HEK293 (cell line): ENCODE data around the gene LSM3.

ENCODE experiments used
- CTCF ChIA-PET: fragments of 350-600 bp; formaldehyde crosslinking; extraction: SDS; loops from one replicate; lab custom pipeline; 2021; ENCODE audit warnings: antibody characterized with exemption; lab: Yijun Ruan, JAX
- POLR2A ChIA-PET: fragments of 300-600 bp; formaldehyde crosslinking; extraction: SDS; loops from one replicate; lab custom pipeline; 2020; ENCODE audit warnings: antibody characterized with exemption, inconsistent platforms; lab: Yijun Ruan, JAX
- H3K27ac ChIP-seq: fragments of 200-500 bp; sonication (Bioruptor generic); 2 replicates; pipeline ENCODE4 v1.5.1; 2014; ENCODE audit warnings: low read depth, low read length, control low read depth, inconsistent platforms; ENCODE audit errors: extremely low read depth
- H3K36me3 ChIP-seq, 2 experiments: fragments of 200-500 bp in 1 of 2; sonication (Bioruptor generic) in 1 of 2; 1 replicate in 1 of 2; 2 replicates in 1 of 2; pipeline ENCODE4 v1.5.1; 2014 to 2017; ENCODE audit warnings: inconsistent platforms in 2 of 2, low read length in 2 of 2; ENCODE audit not compliant: control insufficient read depth in 2 of 2, insufficient read depth in 1 of 2
- H3K4me1 ChIP-seq: fragments of 200-500 bp; sonication (Bioruptor generic); 2 replicates; pipeline ENCODE4 v1.5.1; 2014; ENCODE audit warnings: mild to moderate bottlenecking, low read length, inconsistent platforms; ENCODE audit not compliant: control insufficient read depth, insufficient read depth
- H3K4me3 ChIP-seq: 2 replicates; pipeline ENCODE4 v1.5.1; 2011; ENCODE audit warnings: low read depth, mild to moderate bottlenecking, control low read depth, low read length, moderate library complexity
- H3K9me3 ChIP-seq: fragments of 200-500 bp; sonication (Bioruptor generic); 2 replicates; pipeline ENCODE4 v1.5.1; 2014; ENCODE audit warnings: low read depth, low read length, inconsistent platforms; ENCODE audit not compliant: control insufficient read depth, insufficient read depth
- EGR2 ChIP-seq: fragments of 450-650 bp; formaldehyde crosslinking; IDR thresholded peaks from 2 replicates; pipeline ENCODE4 v1.5.1; 2016; ENCODE audit warnings: low read depth, missing biosample characterization, missing genetic modification characterization
- GLIS2 ChIP-seq: fragments of 450-650 bp; formaldehyde crosslinking; IDR thresholded peaks from 2 replicates; pipeline ENCODE4 v1.5.1; 2016; ENCODE audit warnings: missing biosample characterization, missing genetic modification characterization
- PRDM1 ChIP-seq: fragments of 450-650 bp; formaldehyde crosslinking; IDR thresholded peaks from 2 replicates; pipeline ENCODE4; 2016; ENCODE audit warnings: missing biosample characterization, missing genetic modification characterization
- SP2 ChIP-seq: fragments of 450-650 bp; formaldehyde crosslinking; IDR thresholded peaks from 2 replicates; pipeline ENCODE4 v1.5.1; 2016; ENCODE audit warnings: missing biosample characterization, missing genetic modification characterization
- YY2 ChIP-seq: fragments of 450-650 bp; formaldehyde crosslinking; IDR thresholded peaks from 2 replicates; pipeline ENCODE4 v1.5.1; 2016; ENCODE audit warnings: missing biosample characterization, missing genetic modification characterization
- ZFHX2 ChIP-seq: fragments of 450-650 bp; formaldehyde crosslinking; conservative IDR thresholded peaks from 2 replicates; pipeline ENCODE4 v1.5.1; 2016; ENCODE audit warnings: missing biosample characterization, missing genetic modification characterization
- ZIC2 ChIP-seq: fragments of 450-650 bp; formaldehyde crosslinking; IDR thresholded peaks from 2 replicates; pipeline ENCODE4 v1.5.1; 2016; ENCODE audit warnings: missing biosample characterization, missing genetic modification characterization
- ZNF140 ChIP-seq: fragments of 450-650 bp; formaldehyde crosslinking; IDR thresholded peaks from 2 replicates; pipeline ENCODE4 v1.5.1; 2016; ENCODE audit warnings: missing biosample characterization, missing genetic modification characterization
- ZNF146 ChIP-seq: fragments of 450-650 bp; formaldehyde crosslinking; IDR thresholded peaks from 2 replicates; pipeline ENCODE4 v1.5.1; 2016; ENCODE audit warnings: missing biosample characterization, missing genetic modification characterization
- ZNF174 ChIP-seq: fragments of 450-650 bp; formaldehyde crosslinking; IDR thresholded peaks from 2 replicates; pipeline ENCODE4 v1.5.0; 2017; ENCODE audit warnings: missing biosample characterization, mild to moderate bottlenecking, missing genetic modification characterization
- ZNF202 ChIP-seq: fragments of 450-650 bp; formaldehyde crosslinking; IDR thresholded peaks from 2 replicates; pipeline ENCODE4 v1.5.1; 2016; ENCODE audit warnings: missing biosample characterization, missing genetic modification characterization, borderline replicate concordance
- ZNF366 ChIP-seq: fragments of 450-650 bp; formaldehyde crosslinking; conservative IDR thresholded peaks from 2 replicates; pipeline ENCODE4 v1.5.1; 2016; ENCODE audit warnings: missing biosample characterization, missing genetic modification characterization
- ZNF391 ChIP-seq: fragments of 450-650 bp; formaldehyde crosslinking; IDR thresholded peaks from 2 replicates; pipeline ENCODE4 v1.5.1; 2016; ENCODE audit warnings: low read depth, missing biosample characterization, missing genetic modification characterization, borderline replicate concordance
- ZNF416 ChIP-seq: fragments of 450-650 bp; formaldehyde crosslinking; IDR thresholded peaks from 2 replicates; pipeline ENCODE4 v1.5.1; 2016; ENCODE audit warnings: missing biosample characterization, missing genetic modification characterization
- ZNF426 ChIP-seq: fragments of 450-650 bp; formaldehyde crosslinking; IDR thresholded peaks from 2 replicates; pipeline ENCODE4 v1.5.1; 2017; ENCODE audit warnings: missing biosample characterization, missing genetic modification characterization, mild to moderate bottlenecking, inconsistent platforms, moderate library complexity
- ZNF623 ChIP-seq: fragments of 450-650 bp; formaldehyde crosslinking; IDR thresholded peaks from 2 replicates; pipeline ENCODE4 v1.5.1; 2016; ENCODE audit warnings: missing biosample characterization, missing genetic modification characterization
- ZNF624 ChIP-seq: fragments of 450-650 bp; formaldehyde crosslinking; IDR thresholded peaks from 2 replicates; pipeline ENCODE4 v1.5.1; 2017; ENCODE audit warnings: missing biosample characterization, missing genetic modification characterization
- ZNF658 ChIP-seq: fragments of 450-650 bp; formaldehyde crosslinking; IDR thresholded peaks from 2 replicates; pipeline ENCODE4; 2016; ENCODE audit warnings: missing biosample characterization, missing genetic modification characterization
- ZNF677 ChIP-seq: fragments of 450-650 bp; IDR thresholded peaks from 2 replicates; pipeline ENCODE4 v1.5.0; 2018; ENCODE audit warnings: missing biosample characterization, mild to moderate bottlenecking, missing genetic modification characterization, moderate library complexity
- ZNF830 ChIP-seq: fragments of 450-650 bp; IDR thresholded peaks from 2 replicates; pipeline ENCODE4 v1.5.0; 2018; ENCODE audit warnings: missing biosample characterization, missing genetic modification characterization, low read depth, mild to moderate bottlenecking, moderate library complexity
- TF ChIP-seq, protein P1 (sequence below): fragments of 450-650 bp; formaldehyde crosslinking; IDR thresholded peaks from 2 replicates; pipeline ENCODE4 v1.5.1; 2016; ENCODE audit warnings: missing biosample characterization, missing genetic modification characterization
- TF ChIP-seq, protein P2 (sequence below): fragments of 450-650 bp; formaldehyde crosslinking; IDR thresholded peaks from 2 replicates; pipeline ENCODE4 v1.5.1; 2017; ENCODE audit warnings: missing biosample characterization, missing genetic modification characterization
- TF ChIP-seq, protein P3 (sequence below): fragments of 450-650 bp; formaldehyde crosslinking; IDR thresholded peaks from 2 replicates; pipeline ENCODE4 v1.5.1; 2016; ENCODE audit warnings: missing biosample characterization, missing genetic modification characterization
- TF ChIP-seq, protein P4 (sequence below): fragments of 450-650 bp; formaldehyde crosslinking; IDR thresholded peaks from 2 replicates; pipeline ENCODE4 v1.5.1; 2017; ENCODE audit warnings: missing biosample characterization, missing genetic modification characterization

LSM3 gene

DNA sequence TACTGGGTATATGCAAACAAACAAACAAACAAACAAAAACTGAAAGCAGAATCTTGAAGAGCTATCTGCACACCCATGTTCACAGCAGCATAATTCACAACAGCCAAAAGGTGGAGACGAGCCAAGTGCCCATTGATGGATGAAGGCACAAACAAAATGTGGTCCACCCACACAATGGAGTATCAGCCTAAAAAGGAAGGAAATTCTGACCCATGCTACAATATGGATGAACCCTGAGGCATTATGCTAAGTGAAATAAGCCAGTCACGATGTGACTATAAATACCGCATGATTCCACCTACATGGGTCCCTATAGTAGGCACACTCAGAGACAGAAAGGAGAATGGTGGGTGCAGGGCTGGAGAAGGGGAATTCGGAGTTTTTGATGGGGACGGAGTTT, 24.3 kb upstream of the LSM3 start:
- POLR2A ChIA-PET, result interaction anchor here (1.4 kb wide), 1 partner anchor 9 kb away, joined by 3 read pairs; no protein-coding TSS in a partner anchor
- no peak for TF ChIP-seq ZNF174
- no peak for TF ChIP-seq ZNF366 (tag by site-specific recombination)
- no peak for TF ChIP-seq ZNF677 (tag by site-specific recombination)
- TF ChIP-seq YY2 (tag by site-specific recombination), result no peak
- no peak for TF ChIP-seq ZNF830 (tag by site-specific recombination)
- TF ChIP-seq, protein P1, sequence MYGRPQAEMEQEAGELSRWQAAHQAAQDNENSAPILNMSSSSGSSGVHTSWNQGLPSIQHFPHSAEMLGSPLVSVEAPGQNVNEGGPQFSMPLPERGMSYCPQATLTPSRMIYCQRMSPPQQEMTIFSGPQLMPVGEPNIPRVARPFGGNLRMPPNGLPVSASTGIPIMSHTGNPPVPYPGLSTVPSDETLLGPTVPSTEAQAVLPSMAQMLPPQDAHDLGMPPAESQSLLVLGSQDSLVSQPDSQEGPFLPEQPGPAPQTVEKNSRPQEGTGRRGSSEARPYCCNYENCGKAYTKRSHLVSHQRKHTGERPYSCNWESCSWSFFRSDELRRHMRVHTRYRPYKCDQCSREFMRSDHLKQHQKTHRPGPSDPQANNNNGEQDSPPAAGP (tag by site-specific recombination), result no peak
- TF ChIP-seq ZNF416 (tag by site-specific recombination), result no peak
- 0 out of 2 replicates have a peak, but pooled peaks have one; percentile 8 for TF ChIP-seq EGR2 (tag by site-specific recombination)
- TF ChIP-seq ZFHX2, result peak; percentile 40
- TF ChIP-seq ZNF391 (tag by site-specific recombination), result no peak
- TF ChIP-seq, all 188 proteins: peak for 2
- no peak overlapping the region for H3K4me3 ChIP-seq
- H3K36me3 ChIP-seq, result peaks cover 9 to 89% of the 10 kb centered on the region in 2 experiments
- no peak overlapping the region for H3K27ac ChIP-seq
- no peaks in the 10 kb centered on the region for H3K9me3 ChIP-seq
- CTCF ChIA-PET, result no interaction called here
- no peaks in the 10 kb centered on the region for H3K4me1 ChIP-seq

DNA sequence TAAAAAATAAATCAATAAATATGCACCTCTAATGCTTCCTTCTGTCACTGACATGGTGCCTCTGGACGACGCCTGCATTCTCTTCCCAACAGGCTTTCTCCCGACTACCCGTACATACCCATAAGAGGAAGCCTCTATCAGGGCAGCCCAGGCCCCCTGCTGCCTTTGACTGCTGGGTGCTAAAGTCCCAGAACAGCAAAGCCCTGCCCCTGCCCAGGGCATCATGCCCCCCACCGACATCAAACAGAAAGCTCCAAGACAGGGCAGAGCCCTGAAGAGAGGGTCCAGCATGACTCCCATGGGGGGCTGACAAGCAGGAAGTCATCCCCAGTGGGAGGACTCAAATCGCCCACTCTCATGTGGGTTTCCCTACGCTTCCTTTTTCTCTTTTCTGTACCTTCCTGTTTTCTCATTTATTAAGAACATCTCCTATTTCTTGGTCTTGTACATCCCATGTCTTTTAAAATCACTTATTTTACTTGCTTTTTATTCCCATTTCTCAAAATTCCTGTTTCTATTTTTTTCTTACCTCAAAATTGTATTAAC, 23.6 kb upstream of the LSM3 start:
- CTCF ChIA-PET, result interaction anchor here (0.6 kb wide), 1 partner anchor 34 kb away, joined by 3 read pairs; no protein-coding TSS in a partner anchor
- Histone ChIP-seq H3K27ac (no peak overlapping the region), H3K4me1 (no peaks in the 10 kb centered on the region), H3K36me3 (peaks cover 14 to 93% of the 10 kb centered on the region in 2 experiments), H3K9me3 (no peaks in the 10 kb centered on the region), H3K4me3 (no peak overlapping the region)
- TF ChIP-seq, protein P2, sequence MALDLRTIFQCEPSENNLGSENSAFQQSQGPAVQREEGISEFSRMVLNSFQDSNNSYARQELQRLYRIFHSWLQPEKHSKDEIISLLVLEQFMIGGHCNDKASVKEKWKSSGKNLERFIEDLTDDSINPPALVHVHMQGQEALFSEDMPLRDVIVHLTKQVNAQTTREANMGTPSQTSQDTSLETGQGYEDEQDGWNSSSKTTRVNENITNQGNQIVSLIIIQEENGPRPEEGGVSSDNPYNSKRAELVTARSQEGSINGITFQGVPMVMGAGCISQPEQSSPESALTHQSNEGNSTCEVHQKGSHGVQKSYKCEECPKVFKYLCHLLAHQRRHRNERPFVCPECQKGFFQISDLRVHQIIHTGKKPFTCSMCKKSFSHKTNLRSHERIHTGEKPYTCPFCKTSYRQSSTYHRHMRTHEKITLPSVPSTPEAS (tag by site-specific recombination), result no peak
- TF ChIP-seq PRDM1 (tag by site-specific recombination), result no peak
- peak; percentile 24; the same call in 1 of the 2 replicates for TF ChIP-seq GLIS2 (tag by site-specific recombination)
- TF ChIP-seq, protein P3, sequence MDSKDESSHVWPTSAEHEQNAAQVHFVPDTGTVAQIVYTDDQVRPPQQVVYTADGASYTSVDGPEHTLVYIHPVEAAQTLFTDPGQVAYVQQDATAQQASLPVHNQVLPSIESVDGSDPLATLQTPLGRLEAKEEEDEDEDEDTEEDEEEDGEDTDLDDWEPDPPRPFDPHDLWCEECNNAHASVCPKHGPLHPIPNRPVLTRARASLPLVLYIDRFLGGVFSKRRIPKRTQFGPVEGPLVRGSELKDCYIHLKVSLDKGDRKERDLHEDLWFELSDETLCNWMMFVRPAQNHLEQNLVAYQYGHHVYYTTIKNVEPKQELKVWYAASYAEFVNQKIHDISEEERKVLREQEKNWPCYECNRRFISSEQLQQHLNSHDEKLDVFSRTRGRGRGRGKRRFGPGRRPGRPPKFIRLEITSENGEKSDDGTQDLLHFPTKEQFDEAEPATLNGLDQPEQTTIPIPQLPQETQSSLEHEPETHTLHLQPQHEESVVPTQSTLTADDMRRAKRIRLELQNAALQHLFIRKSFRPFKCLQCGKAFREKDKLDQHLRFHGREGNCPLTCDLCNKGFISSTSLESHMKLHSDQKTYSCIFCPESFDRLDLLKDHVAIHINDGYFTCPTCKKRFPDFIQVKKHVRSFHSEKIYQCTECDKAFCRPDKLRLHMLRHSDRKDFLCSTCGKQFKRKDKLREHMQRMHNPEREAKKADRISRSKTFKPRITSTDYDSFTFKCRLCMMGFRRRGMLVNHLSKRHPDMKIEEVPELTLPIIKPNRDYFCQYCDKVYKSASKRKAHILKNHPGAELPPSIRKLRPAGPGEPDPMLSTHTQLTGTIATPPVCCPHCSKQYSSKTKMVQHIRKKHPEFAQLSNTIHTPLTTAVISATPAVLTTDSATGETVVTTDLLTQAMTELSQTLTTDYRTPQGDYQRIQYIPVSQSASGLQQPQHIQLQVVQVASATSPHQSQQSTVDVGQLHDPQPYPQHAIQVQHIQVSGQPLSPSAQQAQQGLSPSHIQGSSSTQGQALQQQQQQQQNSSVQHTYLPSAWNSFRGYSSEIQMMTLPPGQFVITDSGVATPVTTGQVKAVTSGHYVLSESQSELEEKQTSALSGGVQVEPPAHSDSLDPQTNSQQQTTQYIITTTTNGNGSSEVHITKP (tag by site-specific recombination), result no peak
- TF ChIP-seq ZNF202, result no peak
- TF ChIP-seq ZIC2, result peak; percentile 99
- TF ChIP-seq ZNF623 (tag by site-specific recombination), result no peak
- TF ChIP-seq ZNF140 (tag by site-specific recombination), result no peak
- peak; percentile 31 for TF ChIP-seq ZFHX2
- no peak for TF ChIP-seq SP2
- no peak for TF ChIP-seq ZNF426 (tag by site-specific recombination)
- TF ChIP-seq, protein P4, sequence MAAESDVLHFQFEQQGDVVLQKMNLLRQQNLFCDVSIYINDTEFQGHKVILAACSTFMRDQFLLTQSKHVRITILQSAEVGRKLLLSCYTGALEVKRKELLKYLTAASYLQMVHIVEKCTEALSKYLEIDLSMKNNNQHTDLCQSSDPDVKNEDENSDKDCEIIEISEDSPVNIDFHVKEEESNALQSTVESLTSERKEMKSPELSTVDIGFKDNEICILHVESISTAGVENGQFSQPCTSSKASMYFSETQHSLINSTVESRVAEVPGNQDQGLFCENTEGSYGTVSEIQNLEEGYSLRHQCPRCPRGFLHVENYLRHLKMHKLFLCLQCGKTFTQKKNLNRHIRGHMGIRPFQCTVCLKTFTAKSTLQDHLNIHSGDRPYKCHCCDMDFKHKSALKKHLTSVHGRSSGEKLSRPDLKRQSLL (tag by site-specific recombination), result no peak
- no peak for TF ChIP-seq ZNF624 (tag by site-specific recombination)
- no peak for TF ChIP-seq ZNF146 (tag by site-specific recombination)
- no peak for TF ChIP-seq ZNF658 (tag by site-specific recombination)
- POLR2A ChIA-PET, result no interaction called here
